H1 (cell line): Measurements from ENCODE around the gene TSC22D3. TPM values are rescaled to one million over a fixed set of nuclear protein-coding genes. Genes with fewer than 3 reads are reported as not detected.

ENCODE experiments used
- CTCF ChIA-PET: fragments of 300-600 bp; sonication (Branson Sonifier 250); formaldehyde crosslinking; loops from one replicate; lab custom pipeline; 2021; ENCODE audit not compliant: partially characterized antibody; lab: Charles Lee
- POLR2A ChIA-PET: fragments of 300-600 bp; sonication (Branson Sonifier 250); formaldehyde crosslinking; loops from one replicate; lab custom pipeline; 2021; ENCODE audit warnings: inconsistent platforms; ENCODE audit not compliant: partially characterized antibody; lab: Charles Lee
- DNase-seq, 2 experiments: peaks; one replicate each; pipeline versions ENCODE4 v3.0.0 to v3.0.0-alpha.2; 2010 to 2022; ENCODE audit warnings: low spot score in 2 of 2, low read depth in 1 of 2, mixed read lengths in 1 of 2
- FAIRE-seq: peaks from 2 replicates; lab custom pipeline; 2011; peaks lifted over from hg19 to GRCh38; lab: Jason Lieb, UNC
- H2AFZ ChIP-seq: 2 replicates; pipeline ENCODE4 v1.8.1; 2012; ENCODE audit warnings: low read length, inconsistent platforms
- H2AK5ac ChIP-seq: 2 replicates; pipeline ENCODE4 v1.6.1; 2013; ENCODE audit warnings: low read depth, low read length
- H2BK120ac ChIP-seq: replicated peaks from 2 replicates; pipeline ENCODE3; 2013; ENCODE audit warnings: low read depth, low read length, inconsistent platforms
- H2BK12ac ChIP-seq: 2 replicates; pipeline ENCODE4 v1.6.1; 2013; ENCODE audit warnings: low read depth, low read length
- H2BK15ac ChIP-seq: 2 replicates; pipeline ENCODE4 v1.6.1; 2013; ENCODE audit warnings: low read length
- H2BK20ac ChIP-seq: 2 replicates; pipeline ENCODE4 v1.6.1; 2013; ENCODE audit warnings: low read length
- H2BK5ac ChIP-seq: 2 replicates; pipeline ENCODE4 v1.6.1; 2013; ENCODE audit warnings: low read depth, low read length
- H3K14ac ChIP-seq: 2 replicates; pipeline ENCODE4 v1.6.1; 2013; ENCODE audit warnings: inconsistent platforms; ENCODE audit not compliant: insufficient read length
- H3K18ac ChIP-seq: 2 replicates; pipeline ENCODE4 v1.6.1; 2013; ENCODE audit warnings: low read length; ENCODE audit errors: extremely low read depth
- H3K23ac ChIP-seq: 2 replicates; pipeline ENCODE4 v1.6.1; 2013; ENCODE audit warnings: inconsistent platforms; ENCODE audit not compliant: insufficient read length
- H3K23me2 ChIP-seq: 2 replicates; pipeline ENCODE4 v1.6.1; 2013; ENCODE audit warnings: low read depth, low read length
- H3K27ac ChIP-seq: 2 replicates; pipeline ENCODE4 v1.6.1; 2011; ENCODE audit warnings: low read depth, low read length, inconsistent platforms
- H3K27me3 ChIP-seq, 4 experiments: replicated peaks in 1 of 4; 1 replicate in 1 of 4; 2 replicates in 3 of 4; pipeline versions ENCODE4 v1.6.1 to v1.8.1; 2011 to 2013; ENCODE audit warnings: low read length in 3 of 4, mild to moderate bottlenecking in 3 of 4, inconsistent platforms in 2 of 4, mixed read lengths in 2 of 4, moderate library complexity in 1 of 4; ENCODE audit not compliant: control insufficient read depth in 3 of 4, insufficient read depth in 3 of 4; ENCODE audit errors: extremely low read depth in 1 of 4
- H3K36me3 ChIP-seq, 4 experiments: 2 replicates each; pipeline versions ENCODE4 v1.6.1 to v1.8.1; 2011 to 2013; ENCODE audit warnings: mild to moderate bottlenecking in 4 of 4, low read length in 3 of 4, moderate library complexity in 2 of 4, control low read depth in 1 of 4, inconsistent platforms in 1 of 4; ENCODE audit not compliant: insufficient read depth in 4 of 4, control insufficient read depth in 2 of 4
- H3K4ac ChIP-seq: replicated peaks from 2 replicates; pipeline ENCODE3; 2013; ENCODE audit warnings: low read length, low read depth, mixed read lengths, inconsistent platforms; ENCODE audit not compliant: insufficient read length
- H3K4me1 ChIP-seq, 4 experiments: replicated peaks in 1 of 4; 1 replicate in 1 of 4; 2 replicates in 3 of 4; pipeline versions ENCODE4 v1.6.1 to v1.8.1; 2011 to 2013; ENCODE audit warnings: low read length in 3 of 4, inconsistent platforms in 2 of 4, mixed read lengths in 1 of 4; ENCODE audit not compliant: insufficient read depth in 4 of 4, control insufficient read depth in 3 of 4
- H3K4me2 ChIP-seq, 2 experiments: 2 replicates each; pipeline versions ENCODE4 v1.6.1 to v1.8.1; 2011 to 2013; ENCODE audit warnings: low read depth in 2 of 2, low read length in 2 of 2, control low read depth in 1 of 2, inconsistent platforms in 1 of 2, mild to moderate bottlenecking in 1 of 2; ENCODE audit not compliant: insufficient read depth in 1 of 2
- H3K4me3 ChIP-seq, 4 experiments: fragments of 200-600, 300-600 bp in 1 of 4; sonication (generic), shearing (Covaris generic), sonication (Bioruptor Twin) in 1 of 4; 2 replicates each; pipeline versions ENCODE4 v1.5.1 to v1.8.1; 2011 to 2016; ENCODE audit warnings: low read length in 4 of 4, low read depth in 3 of 4, control low read depth in 2 of 4, inconsistent platforms in 2 of 4, mild to moderate bottlenecking in 2 of 4, mixed read lengths in 1 of 4, moderate library complexity in 1 of 4; ENCODE audit not compliant: insufficient read depth in 2 of 4; ENCODE audit errors: extremely low read depth in 1 of 4
- H3K56ac ChIP-seq: replicated peaks from 2 replicates; pipeline ENCODE3; 2013; ENCODE audit warnings: low read depth, mild to moderate bottlenecking, mixed read lengths, low read length, inconsistent platforms; ENCODE audit not compliant: insufficient read length
- H3K79me1 ChIP-seq: 2 replicates; pipeline ENCODE4 v1.6.1; 2013; ENCODE audit warnings: low read depth, low read length, control low read depth
- H3K79me2 ChIP-seq, 2 experiments: 2 replicates each; pipeline versions ENCODE4 v1.6.1 to v1.8.1; 2012 to 2013; ENCODE audit warnings: low read length in 2 of 2, mild to moderate bottlenecking in 2 of 2, inconsistent platforms in 1 of 2; ENCODE audit not compliant: insufficient read depth in 2 of 2, control insufficient read depth in 1 of 2
- H3K9ac ChIP-seq, 4 experiments: replicated peaks in 1 of 4; 1 replicate in 1 of 4; 2 replicates in 3 of 4; pipeline versions ENCODE4 v1.6.1 to v1.8.1; 2011 to 2013; ENCODE audit warnings: low read depth in 3 of 4, low read length in 3 of 4, control low read depth in 2 of 4, mild to moderate bottlenecking in 2 of 4, moderate library complexity in 2 of 4, inconsistent platforms in 1 of 4; ENCODE audit errors: extremely low read depth in 1 of 4
- H3K9me3 ChIP-seq, 2 experiments: 2 replicates each; pipeline versions ENCODE4 v1.6.1 to v1.8.1; 2012 to 2013; ENCODE audit warnings: mild to moderate bottlenecking in 2 of 2, moderate library complexity in 2 of 2, control low read depth in 1 of 2, inconsistent platforms in 1 of 2, low read depth in 1 of 2, low read length in 1 of 2, mixed read lengths in 1 of 2; ENCODE audit not compliant: insufficient read depth in 2 of 2
- H4K20me1 ChIP-seq, 2 experiments: replicated peaks in 1 of 2; 2 replicates each; pipeline versions ENCODE3 to v1.8.1; 2011 to 2013; ENCODE audit warnings: inconsistent platforms in 2 of 2, low read length in 2 of 2, mild to moderate bottlenecking in 1 of 2; ENCODE audit not compliant: insufficient read depth in 2 of 2, control insufficient read depth in 1 of 2
- H4K5ac ChIP-seq: 2 replicates; pipeline ENCODE4 v1.6.1; 2013; ENCODE audit warnings: low read length, low read depth, mixed read lengths, inconsistent platforms; ENCODE audit not compliant: insufficient read length
- H4K8ac ChIP-seq: 2 replicates; pipeline ENCODE4 v1.8.0; 2013; ENCODE audit warnings: mild to moderate bottlenecking, moderate library complexity, low read length, inconsistent platforms; ENCODE audit not compliant: insufficient read depth; ENCODE audit errors: extremely low read depth
- H4K91ac ChIP-seq: replicated peaks from 2 replicates; pipeline ENCODE3; 2013; ENCODE audit warnings: low read length, mixed read lengths, inconsistent platforms; ENCODE audit not compliant: insufficient read length
- ATF2 ChIP-seq: IDR thresholded peaks from 2 replicates; pipeline ENCODE4 v1.6.1; 2012; ENCODE audit warnings: low read length, inconsistent platforms
- ATF3 ChIP-seq: IDR thresholded peaks from 2 replicates; pipeline ENCODE4 v1.6.1; 2011; ENCODE audit warnings: low read depth, mild to moderate bottlenecking, low read length; ENCODE audit not compliant: insufficient read depth
- BRCA1 ChIP-seq: IDR thresholded peaks from 2 replicates; pipeline ENCODE4 v1.6.1; 2012; ENCODE audit warnings: low read depth, low read length, improper control_type of control experiment
- JUN ChIP-seq: IDR thresholded peaks from 2 replicates; pipeline ENCODE4 v1.6.1; 2011; ENCODE audit warnings: low read depth, mild to moderate bottlenecking, improper control_type of control experiment, low read length
- MAFK ChIP-seq: IDR thresholded peaks from 2 replicates; pipeline ENCODE4 v1.6.1; 2012; ENCODE audit warnings: low read depth, mild to moderate bottlenecking, improper control_type of control experiment, low read length
- NANOG ChIP-seq: IDR thresholded peaks from 2 replicates; pipeline ENCODE4 v1.6.1; 2011; ENCODE audit warnings: low read length, low read depth, mild to moderate bottlenecking, inconsistent platforms; ENCODE audit not compliant: insufficient read depth, poor library complexity, severe bottlenecking
- POLR2A ChIP-seq, 2 experiments: IDR thresholded peaks; 1 replicate in 1 of 2; 2 replicates in 1 of 2; pipeline ENCODE4 v1.6.1; 2011; ENCODE audit warnings: low read depth in 2 of 2, low read length in 2 of 2, mild to moderate bottlenecking in 2 of 2; ENCODE audit errors: control extremely low read depth in 1 of 2
- RNF2 ChIP-seq: fragments of 200-900, 300-1000 bp; sonication (generic); IDR thresholded peaks from 2 replicates; pipeline ENCODE4 v1.7.1; 2016; ENCODE audit warnings: borderline replicate concordance, low read depth, mild to moderate bottlenecking, antibody characterized with exemption, low read length; ENCODE audit not compliant: poor library complexity, severe bottlenecking; ENCODE audit errors: missing control alignments
- RXRA ChIP-seq: IDR thresholded peaks from 2 replicates; pipeline ENCODE4 v1.6.1; 2011; ENCODE audit warnings: low read depth, mild to moderate bottlenecking, low read length, moderate library complexity; ENCODE audit not compliant: insufficient read depth
- SP2 ChIP-seq: IDR thresholded peaks from 2 replicates; pipeline ENCODE4 v1.6.1; 2012; ENCODE audit warnings: mild to moderate bottlenecking, low read length, inconsistent platforms
- SUZ12 ChIP-seq: fragments of 200-600 bp; sonication (generic); IDR thresholded peaks from 2 replicates; pipeline ENCODE4 v1.6.1; 2012; ENCODE audit warnings: mild to moderate bottlenecking, inconsistent platforms, low read length, moderate library complexity, mixed read lengths
- WGBS, 2 experiments: shearing (Covaris generic) in 1 of 2; methylation state at CpG; one replicate each; pipeline versions ENCODE4 v1.1.6 to v1.1.7; 2013 to 2015; ENCODE audit warnings: low lambda C conversion rate in 2 of 2, mixed read lengths in 2 of 2, inconsistent platforms in 1 of 2, low coverage in 1 of 2, missing lambda C conversion rate in 1 of 2; ENCODE audit not compliant: insufficient replicate concordance in 2 of 2, insufficient coverage in 1 of 2, insufficient read length in 1 of 2; ENCODE audit errors: extremely low coverage in 1 of 2, missing lambda C conversion rate in 1 of 2; 5-methylcytosine and 5-hydroxymethylcytosine counted together
- polyA plus RNA-seq, 7 experiments: library from polyadenylated mRNA; depleted of rRNA in 3 of 7; stranded (reverse) in 5 of 7; unstranded in 2 of 7; fragments of >200 nt in 5 of 7; fragments of 200-250 nt in 2 of 7; gene quantifications; 1 replicate in 5 of 7; 2 replicates in 1 of 7; 4 replicates in 1 of 7; pipeline versions ENCODE4 v1.2.1 to v1.2.3, GENCODE V29; 2011 to 2013; ENCODE audit warnings: missing spikeins in 2 of 7, mixed read lengths in 2 of 7
- total RNA-seq: library from RNA; stranded (reverse); fragmentation: NEBNext Ultra II Directional; extraction: Animal tissue kit (Norgen Biotek cat#: 25700); gene quantifications from 2 replicates; pipeline ENCODE4 v1.2.1, GENCODE V29; 2021

TSC22D3 gene
- total and polyA plus RNA-seq, 2 of the 8 experiments (the other 6 are each of a cell fraction or from before 2014, with no cell fraction given) = 7.6 to 12.9 TPM

- H3K4ac ChIP-seq = no peak overlapping the region
- no peak overlapping the region for H2BK20ac ChIP-seq
- 55% methylated on average over 2 of the region's 2 CpGs; no CpG with 5 or more reads in 1 of the 2 experiments for WGBS, 2 experiments
- no peak overlapping the region for H3K14ac ChIP-seq
- H3K56ac ChIP-seq = no peak overlapping the region
- POLR2A ChIA-PET = interaction anchor here (1.0 to 7.3 kb wide), 2 partner anchors 9 to 17 kb away, joined by 3 to 51 read pairs; no protein-coding TSS in a partner anchor
- H3K4me1 ChIP-seq = peaks cover 0 to 14% (median 3%) of the 10 kb centered on the region in 4 experiments; a peak in 5 of 7 replicates
- no peak overlapping the region for H2BK120ac ChIP-seq
- DNase-seq (no peak), FAIRE-seq (no peak)
- H4K20me1 ChIP-seq = no peaks in the 10 kb centered on the region
- no peaks in the 10 kb centered on the region for H3K9me3 ChIP-seq
- no peak overlapping the region for H2AFZ ChIP-seq
- no peak overlapping the region for H2BK5ac ChIP-seq
- CTCF ChIA-PET = interaction anchor here (1.2 to 17.0 kb wide), 6 partner anchors 12 to 107 kb away, joined by 4 to 325 read pairs (median 6); no protein-coding TSS in a partner anchor
- H2BK12ac ChIP-seq = no peak overlapping the region
- H2AK5ac ChIP-seq = no peak overlapping the region
- no peak overlapping the region for H3K27ac ChIP-seq
- H3K27me3 ChIP-seq = peaks cover 0 to 9% (median 0%) of the 10 kb centered on the region in 4 experiments; a peak in 1 of 7 replicates
- H3K23ac ChIP-seq = no peak overlapping the region
- no peak overlapping the region for H3K9ac ChIP-seq
- H2BK15ac ChIP-seq = no peak overlapping the region
- no peak overlapping the region for H3K18ac ChIP-seq
- peaks cover 0 to 8% (median 0%) of the 10 kb centered on the region in 4 experiments; a peak in 1 of 8 replicates for H3K36me3 ChIP-seq
- H3K4me2 ChIP-seq = no peak overlapping the region
- no peak overlapping the region for H4K5ac ChIP-seq
- H4K91ac ChIP-seq = no peak overlapping the region
- H4K8ac ChIP-seq = no peak overlapping the region
- peaks cover 3% of the 10 kb centered on the region; the same call in 1 of the 2 replicates for H3K23me2 ChIP-seq
- H3K79me2 ChIP-seq = no peaks in the 10 kb centered on the region
- no peaks in the 10 kb centered on the region for H3K79me1 ChIP-seq
- no peak overlapping the region for H3K4me3 ChIP-seq
- TF ChIP-seq SUZ12 (no peak), RXRA (no peak), ATF2 (no peak), BRCA1 (no peak), NANOG (no peak), SP2 (no peak), RNF2 (no peak), MAFK (no peak), ATF3 (no peak), JUN (no peak), POLR2A (IDR thresholded peaks at IDR 0.05; ENCODE audit: control extremely low read depth in 1 of 2, low read depth in 2 of 2, low read length in 2 of 2) (no peak)
These were observed 62.4 kb downstream of the TSC22D3 start for GRCh38 chrX:107713203-107713542.
